Choroid plexus epithelial cell (primary cell): ENCODE results near the gene RAB30.
A peak's percentile ranks its signal among the peaks of the same experiment; 100 is the strongest.

ENCODE experiments used
- DNase-seq: peaks from one replicate; pipeline ENCODE4 v3.0.0-alpha.2; 2010; ENCODE audit warnings: low read depth
- H3K4me3 ChIP-seq: 2 replicates; pipeline ENCODE4 v1.5.1; 2011; ENCODE audit warnings: low read depth, mild to moderate bottlenecking, control low read depth, low read length, moderate library complexity
- TF ChIP-seq, protein P1 (sequence below): conservative IDR thresholded peaks from 2 replicates; pipeline ENCODE4 v1.5.1; 2011; ENCODE audit warnings: low read depth, mild to moderate bottlenecking, control low read depth, inconsistent platforms, low read length, moderate library complexity

Gene RAB30

DNA sequence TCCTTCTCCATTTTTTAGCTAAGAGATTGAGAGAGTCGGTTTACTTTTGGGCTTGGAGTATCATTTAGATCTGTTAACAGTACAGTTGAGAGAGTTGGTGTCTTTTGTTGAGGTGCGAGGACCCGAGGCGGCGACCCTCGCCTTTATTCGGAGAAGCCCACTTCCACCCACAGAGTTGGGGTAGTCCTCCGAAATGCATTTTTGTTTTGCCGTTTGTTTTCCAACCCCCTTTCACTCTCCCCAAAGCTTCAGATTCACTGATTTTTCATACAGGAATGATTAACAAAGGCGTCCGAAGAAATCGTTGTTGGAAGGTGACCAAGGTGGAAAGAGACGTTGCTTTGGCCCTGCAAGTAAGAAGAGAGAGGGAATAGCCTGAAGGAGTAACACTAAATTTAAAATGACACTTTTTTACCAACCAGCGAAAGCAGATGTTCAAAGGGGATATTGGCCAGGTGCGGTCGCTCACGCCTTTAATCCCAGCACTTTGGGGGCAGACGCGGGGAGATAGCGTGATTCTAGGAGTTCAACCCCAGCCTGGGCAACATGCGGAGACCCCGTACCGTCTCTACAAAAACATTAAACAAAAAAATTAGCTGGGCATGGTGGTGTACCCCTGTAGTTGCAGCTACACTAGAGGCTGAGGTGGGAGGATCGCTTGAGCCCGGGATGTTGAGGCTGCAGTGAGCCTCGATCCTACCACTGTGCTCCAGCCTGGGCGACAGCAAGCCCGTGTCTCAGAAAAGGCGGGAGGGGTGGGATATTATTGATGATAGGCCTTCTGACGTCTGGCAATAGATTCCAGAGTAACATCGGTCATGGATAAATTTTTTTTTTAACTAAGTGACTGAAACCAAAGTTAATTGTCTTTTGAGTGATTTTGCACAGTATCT is 899 bp upstream of the RAB30 start:
- peak overlapping the region; percentile 94 for H3K4me3 ChIP-seq
- TF ChIP-seq, protein P1, sequence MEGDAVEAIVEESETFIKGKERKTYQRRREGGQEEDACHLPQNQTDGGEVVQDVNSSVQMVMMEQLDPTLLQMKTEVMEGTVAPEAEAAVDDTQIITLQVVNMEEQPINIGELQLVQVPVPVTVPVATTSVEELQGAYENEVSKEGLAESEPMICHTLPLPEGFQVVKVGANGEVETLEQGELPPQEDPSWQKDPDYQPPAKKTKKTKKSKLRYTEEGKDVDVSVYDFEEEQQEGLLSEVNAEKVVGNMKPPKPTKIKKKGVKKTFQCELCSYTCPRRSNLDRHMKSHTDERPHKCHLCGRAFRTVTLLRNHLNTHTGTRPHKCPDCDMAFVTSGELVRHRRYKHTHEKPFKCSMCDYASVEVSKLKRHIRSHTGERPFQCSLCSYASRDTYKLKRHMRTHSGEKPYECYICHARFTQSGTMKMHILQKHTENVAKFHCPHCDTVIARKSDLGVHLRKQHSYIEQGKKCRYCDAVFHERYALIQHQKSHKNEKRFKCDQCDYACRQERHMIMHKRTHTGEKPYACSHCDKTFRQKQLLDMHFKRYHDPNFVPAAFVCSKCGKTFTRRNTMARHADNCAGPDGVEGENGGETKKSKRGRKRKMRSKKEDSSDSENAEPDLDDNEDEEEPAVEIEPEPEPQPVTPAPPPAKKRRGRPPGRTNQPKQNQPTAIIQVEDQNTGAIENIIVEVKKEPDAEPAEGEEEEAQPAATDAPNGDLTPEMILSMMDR: no peak
- peak; percentile 26 for DNase-seq

DNA sequence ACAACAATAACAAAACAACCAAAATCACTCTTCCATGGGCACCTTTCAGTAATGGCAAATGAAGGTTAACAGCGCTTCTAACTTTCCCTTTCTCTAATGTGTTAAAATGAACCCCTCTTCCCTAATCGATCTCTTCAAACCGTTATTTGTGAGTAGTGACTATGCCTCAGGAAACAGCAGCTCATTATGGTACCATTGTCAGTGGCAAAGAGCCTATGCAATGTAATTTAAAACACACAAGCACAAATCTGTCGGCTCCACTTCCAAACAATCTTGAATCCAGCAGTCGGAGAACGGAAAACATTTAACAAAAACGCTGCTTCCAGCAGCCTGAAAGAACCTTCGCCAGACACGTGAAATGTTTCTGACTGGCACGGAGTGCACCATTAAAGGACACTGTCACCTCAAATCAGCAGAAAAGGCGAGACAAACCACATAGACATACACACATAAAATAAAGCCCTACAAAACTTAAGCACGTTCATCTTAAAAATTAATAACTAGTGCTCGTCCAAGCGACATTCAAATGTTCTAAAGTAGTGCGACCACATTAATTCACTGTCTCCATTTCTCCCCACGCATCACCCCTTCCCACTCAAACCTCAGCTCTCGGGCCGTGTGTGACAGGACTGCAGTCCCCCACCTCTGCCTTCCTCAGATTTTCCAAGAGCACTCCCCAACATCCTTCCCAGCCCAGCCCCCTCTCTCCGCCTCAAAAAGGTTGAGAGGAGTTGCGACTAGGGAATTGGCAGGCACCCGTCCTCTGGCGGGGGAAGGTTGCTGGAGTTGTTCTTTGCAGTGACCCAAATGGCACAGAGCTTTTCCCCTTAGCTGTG is 748 bp downstream of the RAB30 start:
- peak overlapping the region; percentile 94 for H3K4me3 ChIP-seq
- peak; percentile 48 for DNase-seq
- TF ChIP-seq, protein P1: no peak

DNA sequence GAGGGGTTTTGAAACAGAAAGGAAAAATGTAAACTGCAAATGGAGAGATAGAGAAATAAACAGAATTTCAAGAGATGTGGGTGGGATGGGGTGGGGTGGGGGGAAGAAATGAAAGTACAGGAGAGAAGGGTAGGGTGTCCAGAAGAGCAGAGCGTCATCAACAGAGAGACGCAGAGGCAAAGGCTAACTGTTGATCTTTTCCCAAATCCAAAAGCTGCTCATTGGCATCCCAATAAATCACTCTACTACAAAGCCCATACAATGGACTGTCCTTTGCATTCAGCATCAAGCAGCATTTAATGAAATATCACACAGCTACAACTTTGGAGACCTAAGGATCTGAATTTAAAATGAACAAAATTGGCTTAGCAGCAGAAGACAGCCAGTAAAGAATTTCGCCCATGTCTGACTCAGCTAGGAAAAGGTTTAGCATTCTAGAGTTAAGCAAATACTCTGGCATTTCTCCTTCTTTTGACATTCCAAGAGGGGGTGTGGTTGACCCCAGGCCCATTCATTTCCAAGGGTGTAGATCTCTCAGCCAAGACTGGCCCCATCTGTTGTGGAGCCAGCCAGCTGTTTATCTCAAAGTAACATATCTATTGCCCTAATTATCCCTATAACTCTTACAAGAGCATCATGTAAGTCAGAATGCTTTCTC is 1.5 kb downstream of the RAB30 start:
- peak; percentile 72 for DNase-seq
- TF ChIP-seq, protein P1: no peak

DNA sequence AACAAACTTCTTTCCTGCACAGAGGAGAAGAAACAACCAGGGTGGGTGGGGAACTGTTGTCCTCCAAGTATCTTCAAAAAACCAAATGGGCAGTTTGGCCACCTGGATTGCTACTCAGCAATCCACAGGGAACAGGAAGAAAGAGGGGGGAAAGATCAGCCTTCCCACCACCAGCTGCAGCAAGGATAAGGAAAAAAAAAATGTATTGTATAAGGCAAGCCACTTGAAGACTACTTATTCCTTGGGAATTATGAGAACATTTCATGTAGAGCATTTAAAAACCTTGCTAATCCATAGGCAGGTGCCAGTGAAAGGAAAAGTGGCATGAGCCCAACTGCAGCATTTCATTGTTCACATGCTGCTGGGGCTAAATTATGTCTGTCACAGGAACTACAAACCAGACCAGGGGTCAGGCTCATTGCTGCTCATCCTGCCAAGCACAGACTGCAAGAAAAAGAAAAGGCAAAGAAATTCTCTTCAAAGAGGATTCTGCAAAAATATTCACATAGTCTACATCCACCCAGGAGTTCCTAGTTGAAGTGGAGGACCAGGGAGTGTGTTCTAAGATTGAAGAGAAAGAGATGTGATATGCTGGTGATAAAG is 2.2 kb downstream of the RAB30 start:
- H3K4me3 ChIP-seq: no peak overlapping the region
- TF ChIP-seq, protein P1: no peak
- DNase-seq: peak; percentile 14

More for the DNA sequence above, 1.5 kb downstream of the RAB30 start:
- peak overlapping the region; percentile 94 for H3K4me3 ChIP-seq

DNA sequence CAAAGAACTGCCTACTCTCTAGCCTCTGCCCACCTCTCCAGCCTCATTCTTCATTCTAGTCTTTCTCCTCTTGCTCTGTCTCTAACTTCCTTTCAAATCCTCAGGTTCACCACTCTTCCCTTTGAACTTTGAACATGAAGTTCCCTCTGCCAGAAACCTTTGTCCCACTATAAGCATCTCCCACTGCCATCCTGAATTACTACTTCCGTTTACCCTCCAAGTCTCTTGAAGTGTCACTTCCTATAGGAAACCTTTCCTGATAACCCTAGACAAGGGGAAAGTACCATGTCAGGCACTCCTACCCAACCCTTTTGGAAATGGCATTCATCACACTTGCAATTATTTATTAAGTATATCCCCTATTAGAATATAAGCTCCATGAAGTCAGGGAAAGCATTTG is 3.1 kb downstream of the RAB30 start:
- no peak for DNase-seq
- TF ChIP-seq, protein P1: no peak
- H3K4me3 ChIP-seq: no peak overlapping the region

DNA sequence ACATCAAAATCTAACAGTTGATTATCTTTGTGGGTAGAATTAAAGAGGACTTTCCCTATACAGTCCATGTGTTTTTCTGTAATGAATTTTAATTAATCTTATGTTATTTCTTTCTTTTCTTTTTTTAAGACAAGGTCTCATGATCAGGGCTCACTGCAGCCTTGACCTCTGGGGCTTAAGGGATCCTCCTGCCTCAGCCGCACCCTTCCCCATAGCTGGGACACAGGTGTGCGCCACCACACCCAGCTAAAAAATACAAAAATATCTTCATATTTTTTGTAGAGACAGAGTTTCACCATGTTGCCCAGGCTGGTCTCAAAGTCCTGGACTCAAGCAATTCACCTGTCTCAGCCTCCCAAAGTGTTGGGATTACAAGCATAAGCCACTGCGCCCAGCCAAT is 7.7 kb downstream of the RAB30 start:
- no peak for DNase-seq
- TF ChIP-seq, protein P1: no peak
- no peak overlapping the region for H3K4me3 ChIP-seq
